RWPE1 (cell line): ENCODE data around the gene TMEM61.
"Not testable (repeated sequence)": the region's sequence is repeated elsewhere in the genome, so short reads cannot be mapped to it uniquely, and the experiment has no call there.

Experiments
- CTCF ChIA-PET: fragments of 350-600 bp; sonication (Branson Sonifier 250); formaldehyde crosslinking; extraction: SDS; loops from one replicate; lab custom pipeline; 2021; lab: Yijun Ruan, JAX
- POLR2A ChIA-PET: fragments of 400-600 bp; formaldehyde crosslinking; extraction: SDS; loops from one replicate; lab custom pipeline; 2020; ENCODE audit warnings: antibody characterized with exemption; ENCODE audit not compliant: low non-redundant PET; lab: Yijun Ruan, JAX
- DNase-seq: peaks from one replicate; pipeline ENCODE4 v3.0.0; 2012; ENCODE audit warnings: low spot score
- H3K27ac ChIP-seq: fragments of 450-650 bp; 2 replicates; pipeline ENCODE4 v1.5.1; 2017
- TF ChIP-seq, protein P1 (sequence below): fragments of 450-650 bp; conservative IDR thresholded peaks from 2 replicates; pipeline ENCODE4 v1.5.1; 2017; ENCODE audit warnings: low read depth, mild to moderate bottlenecking

TMEM61 gene

DNA sequence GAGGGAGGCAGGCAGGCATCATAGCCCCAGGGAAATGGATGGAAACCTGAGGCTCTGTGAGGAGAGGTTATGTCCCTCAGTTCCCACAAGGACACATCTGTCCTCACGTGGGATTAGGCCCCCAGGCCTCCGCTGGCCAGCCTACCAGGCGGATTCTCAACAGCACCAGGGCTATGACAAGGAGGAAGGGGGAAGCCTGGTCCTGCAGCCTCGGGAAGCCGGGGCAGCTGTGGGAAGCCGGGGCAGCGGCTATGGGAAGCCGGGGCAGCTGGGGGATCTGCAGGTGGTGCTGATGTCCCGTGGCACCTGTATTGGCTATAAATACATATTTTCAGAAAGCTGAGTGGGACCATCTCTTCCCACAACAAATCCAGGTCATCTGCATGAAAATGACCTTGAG, 38.0 kb downstream of the TMEM61 start:
- ChIA-PET POLR2A (no interaction called here), CTCF (interaction anchor here (1.1 kb wide), 2 partner anchors 22 to 68 kb away, joined by 3 read pairs; no protein-coding TSS in a partner anchor)
- DNase-seq = no peak
- TF ChIP-seq, protein P1, sequence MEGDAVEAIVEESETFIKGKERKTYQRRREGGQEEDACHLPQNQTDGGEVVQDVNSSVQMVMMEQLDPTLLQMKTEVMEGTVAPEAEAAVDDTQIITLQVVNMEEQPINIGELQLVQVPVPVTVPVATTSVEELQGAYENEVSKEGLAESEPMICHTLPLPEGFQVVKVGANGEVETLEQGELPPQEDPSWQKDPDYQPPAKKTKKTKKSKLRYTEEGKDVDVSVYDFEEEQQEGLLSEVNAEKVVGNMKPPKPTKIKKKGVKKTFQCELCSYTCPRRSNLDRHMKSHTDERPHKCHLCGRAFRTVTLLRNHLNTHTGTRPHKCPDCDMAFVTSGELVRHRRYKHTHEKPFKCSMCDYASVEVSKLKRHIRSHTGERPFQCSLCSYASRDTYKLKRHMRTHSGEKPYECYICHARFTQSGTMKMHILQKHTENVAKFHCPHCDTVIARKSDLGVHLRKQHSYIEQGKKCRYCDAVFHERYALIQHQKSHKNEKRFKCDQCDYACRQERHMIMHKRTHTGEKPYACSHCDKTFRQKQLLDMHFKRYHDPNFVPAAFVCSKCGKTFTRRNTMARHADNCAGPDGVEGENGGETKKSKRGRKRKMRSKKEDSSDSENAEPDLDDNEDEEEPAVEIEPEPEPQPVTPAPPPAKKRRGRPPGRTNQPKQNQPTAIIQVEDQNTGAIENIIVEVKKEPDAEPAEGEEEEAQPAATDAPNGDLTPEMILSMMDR = no peak
- H3K27ac ChIP-seq = no peak overlapping the region

DNA sequence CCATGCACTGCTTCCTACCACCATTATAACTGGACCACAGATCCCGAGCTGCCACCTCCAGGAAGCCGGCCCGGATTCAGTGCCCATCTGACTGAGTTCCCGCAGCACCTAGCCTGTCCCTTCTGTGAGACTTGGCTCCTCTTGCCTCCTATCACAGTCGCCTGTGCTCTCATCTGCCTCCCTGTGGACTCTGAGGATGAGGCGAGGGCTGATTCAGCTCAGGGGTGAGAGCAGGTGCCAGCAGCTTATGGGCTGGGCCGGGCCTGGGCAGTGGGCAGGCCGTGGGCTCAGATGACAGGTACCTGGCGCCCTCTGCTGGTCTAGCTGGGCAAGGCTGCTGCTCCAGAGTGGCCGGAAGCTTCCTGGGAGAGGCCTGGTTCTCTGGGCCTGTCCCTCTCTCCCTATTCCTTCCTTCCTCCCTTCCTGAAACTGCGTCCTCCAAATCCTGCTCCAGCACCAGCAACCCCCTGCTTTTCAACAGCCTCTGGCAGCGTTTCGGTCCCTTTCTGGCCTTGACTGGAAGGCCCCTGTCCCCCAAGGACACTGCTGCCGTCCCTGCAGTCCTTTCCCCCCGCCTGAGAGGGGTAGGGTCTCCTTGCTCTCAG, 41.6 kb downstream of the TMEM61 start:
- TF ChIP-seq, protein P1 = peak; percentile 93
- ChIA-PET CTCF (interaction anchor here (0.5 to 2.4 kb wide), 28 partner anchors 9 to 1700 kb away, joined by 3 to 39 read pairs (median 4); partner anchors contain the start of gene PCSK9), POLR2A (no interaction called here)
- peak overlapping the region; percentile 52 for H3K27ac ChIP-seq
- peak; percentile 92 for DNase-seq

DNA sequence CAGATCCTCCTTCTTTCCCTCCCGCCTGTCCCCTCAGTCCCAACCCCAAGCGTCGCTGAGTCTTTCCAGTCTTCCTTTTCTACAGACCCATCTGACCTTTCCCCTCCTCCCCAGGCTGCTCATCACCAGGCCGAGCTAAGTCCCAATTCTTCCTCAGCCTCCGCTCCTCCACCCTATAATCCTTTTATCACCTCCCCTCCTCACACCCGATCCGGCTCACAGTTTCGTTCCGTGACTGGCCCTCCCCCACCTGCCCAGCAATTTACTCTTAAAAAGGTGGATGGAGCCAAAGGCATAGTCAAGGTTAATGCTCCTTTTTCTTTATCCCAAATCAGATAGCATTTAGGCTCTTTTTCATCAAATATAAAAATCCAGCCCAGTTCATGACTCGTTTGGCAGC, 43.7 kb downstream of the TMEM61 start:
- POLR2A ChIA-PET, DNase-seq, H3K27ac ChIP-seq, CTCF ChIA-PET: not testable (repeated sequence)

DNA sequence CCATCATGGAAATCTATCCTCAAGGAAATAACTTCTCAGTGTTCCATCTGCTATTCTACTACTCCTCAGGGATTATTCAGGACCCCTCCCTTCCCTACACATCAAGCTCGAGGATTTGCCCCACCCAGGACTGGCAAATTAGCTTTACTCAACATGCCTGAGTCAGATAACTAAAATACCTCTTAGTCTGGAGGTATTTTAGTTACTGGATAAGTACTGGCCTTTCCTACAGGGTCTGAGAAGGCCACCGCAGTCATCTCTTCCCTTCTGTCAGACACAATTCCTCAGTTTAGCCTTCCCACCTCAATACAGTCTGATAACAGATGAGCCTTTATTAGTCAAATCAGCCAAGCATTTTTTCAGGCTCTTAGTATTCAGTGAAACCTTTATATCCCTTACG, 46.3 kb downstream of the TMEM61 start:
- H3K27ac ChIP-seq, CTCF ChIA-PET, DNase-seq, POLR2A ChIA-PET: not testable (repeated sequence)

DNA sequence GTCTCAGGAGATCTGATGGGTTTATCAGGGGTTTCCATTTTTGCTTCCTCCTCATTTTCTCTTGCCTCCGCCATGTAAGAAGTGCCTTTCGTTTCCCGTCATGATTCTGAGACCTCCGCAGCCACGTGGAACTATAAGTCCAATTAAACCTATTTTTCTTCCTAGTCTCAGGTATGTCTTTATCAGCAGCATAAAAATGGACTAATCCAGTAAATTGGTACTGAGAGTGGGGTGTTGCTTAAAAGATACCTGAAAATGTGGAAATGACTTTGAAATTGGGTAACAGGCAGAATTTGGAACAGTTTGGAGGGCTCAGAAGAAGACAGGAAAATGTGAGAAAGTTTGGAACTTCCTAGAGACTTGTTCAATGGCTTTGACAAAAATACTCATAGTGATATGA, 50.7 kb downstream of the TMEM61 start:
- CTCF ChIA-PET, DNase-seq, POLR2A ChIA-PET, H3K27ac ChIP-seq: not testable (repeated sequence)

DNA sequence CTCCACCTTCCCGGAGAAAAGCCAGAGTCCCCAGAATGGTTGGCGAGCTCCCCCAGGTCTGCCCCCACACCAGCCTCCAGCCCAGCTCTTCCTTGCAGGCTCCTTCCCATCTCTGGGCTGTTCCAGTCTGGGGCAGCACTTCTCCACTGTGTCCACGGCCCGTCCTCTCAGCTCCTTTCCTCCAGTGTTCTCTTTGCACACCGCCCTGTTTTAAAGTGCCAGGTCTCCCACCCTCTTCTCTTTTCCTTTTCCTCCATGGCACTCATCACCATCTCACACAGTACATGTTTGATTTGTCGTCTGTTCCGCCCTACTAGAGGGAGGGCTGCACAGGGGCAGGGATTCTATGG, 52.8 kb downstream of the TMEM61 start:
- POLR2A ChIA-PET = no interaction called here
- CTCF ChIA-PET = interaction anchor here (1.6 kb wide), 1 partner anchor 11 kb away, joined by 11 read pairs; no protein-coding TSS in a partner anchor
- TF ChIP-seq, protein P1 = no peak

DNA sequence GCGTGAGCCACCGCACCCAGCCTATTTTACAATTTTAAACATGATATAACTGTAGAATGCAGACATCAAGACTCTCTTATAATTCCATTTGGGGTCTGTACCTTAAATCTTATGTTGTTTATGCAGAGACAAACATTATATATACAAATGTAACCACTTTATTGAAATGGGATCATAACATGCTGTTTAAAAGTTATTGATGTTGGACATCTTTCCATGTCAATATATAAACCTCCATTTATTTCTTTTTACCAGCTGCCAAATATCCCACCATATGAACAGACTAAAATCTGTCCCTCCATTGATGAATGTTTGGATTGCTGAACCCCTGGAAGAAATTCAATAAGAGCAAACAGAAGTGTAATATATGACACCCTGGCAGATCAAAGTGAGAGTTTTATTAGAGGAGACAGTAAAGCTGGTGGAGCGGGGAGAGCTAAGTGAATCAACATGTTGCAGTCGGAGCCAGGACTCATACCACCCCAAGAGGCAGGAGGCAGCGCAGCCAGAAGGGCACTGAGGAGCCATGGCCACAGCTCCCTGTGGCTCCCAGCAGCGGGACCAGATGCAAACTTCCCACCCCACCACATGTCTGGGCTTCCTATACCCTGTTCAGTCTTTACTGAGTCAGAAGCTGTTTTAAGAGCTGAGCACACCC, 54.2 kb downstream of the TMEM61 start:
- POLR2A ChIA-PET = no interaction called here
- TF ChIP-seq, protein P1 = no peak

More for the DNA sequence above, 52.8 kb downstream of the TMEM61 start:
- no peak overlapping the region for H3K27ac ChIP-seq
- no peak for DNase-seq

DNA sequence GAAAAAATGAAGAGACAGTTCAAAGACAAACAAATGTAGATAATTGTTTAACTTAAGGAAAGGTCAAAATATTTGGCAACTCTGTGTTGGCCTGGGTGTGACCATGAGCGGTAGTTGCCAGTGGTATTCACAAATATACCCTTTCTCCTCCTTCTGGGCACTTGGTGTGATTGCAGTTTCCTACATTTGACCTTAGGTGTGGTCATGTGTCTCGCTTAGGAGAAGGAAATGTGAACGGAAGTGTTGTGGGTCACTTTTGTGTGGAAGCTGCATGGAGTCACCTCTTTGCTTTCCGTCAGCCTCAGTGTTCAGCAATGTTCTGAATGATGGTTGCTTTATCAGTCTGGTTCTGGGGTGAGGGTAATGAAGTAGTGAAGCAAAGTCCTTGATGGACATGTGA, 55.5 kb downstream of the TMEM61 start:
- no peak overlapping the region for H3K27ac ChIP-seq
- no peak for DNase-seq
- CTCF ChIA-PET = interaction anchor here (1.7 kb wide), 1 partner anchor 14 kb away, joined by 5 read pairs; no protein-coding TSS in a partner anchor
- POLR2A ChIA-PET = no interaction called here
- TF ChIP-seq, protein P1 = no peak

More for the DNA sequence above, 54.2 kb downstream of the TMEM61 start:
- no peak overlapping the region for H3K27ac ChIP-seq
- no peak for DNase-seq
- CTCF ChIA-PET = interaction anchor here (0.5 to 1.7 kb wide), 4 partner anchors 12 to 38 kb away, joined by 3 to 11 read pairs (median 4); no protein-coding TSS in a partner anchor
